GM13977 (cell line): ENCODE results near the gene NEK6.

Experiments
- DNase-seq: peaks from one replicate; pipeline ENCODE4 v3.0.0; 2012; ENCODE audit warnings: low spot score
- CTCF ChIP-seq: IDR thresholded peaks from 2 replicates; pipeline ENCODE4 v1.5.1; 2012; ENCODE audit warnings: mild to moderate bottlenecking, control low read depth; ENCODE audit not compliant: insufficient read depth; ENCODE audit errors: extremely low read depth, missing control alignments
- in situ Hi-C: fragments of 300-500 bp; cut with MboI; formaldehyde crosslinking; loops from one replicate; pipeline ENCODE4 v1.12.0; 2022; ENCODE audit warnings: low sequenced_read_pairs, low pct_unique_long_range_greater_than_20kb, mixed read lengths, inconsistent platforms; ENCODE audit not compliant: unreplicated experiment

The NEK6 gene

DNA sequence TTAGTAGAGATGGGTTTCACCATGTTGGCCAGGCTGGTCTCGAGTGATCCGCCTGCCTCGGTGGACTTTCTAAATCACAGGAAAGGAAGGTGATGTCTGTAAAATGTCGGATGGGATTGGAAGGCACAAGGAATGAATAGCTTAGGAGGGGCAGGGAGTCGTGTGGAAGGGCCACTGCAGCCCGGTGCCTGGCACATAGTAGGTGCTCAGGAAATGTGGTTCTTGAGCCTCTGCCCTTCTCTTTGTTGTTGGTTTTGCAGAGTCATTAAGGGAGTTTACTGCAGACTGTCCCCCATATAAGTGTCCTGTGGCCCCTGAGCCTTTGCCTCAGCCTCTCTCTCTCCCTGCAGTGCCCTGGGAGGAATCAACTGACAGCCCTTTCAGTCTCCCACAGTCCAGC is 11.8 kb downstream of the NEK6 start:
- in situ Hi-C loops, result no loop called here
- TF ChIP-seq CTCF, result no peak
- no peak for DNase-seq

DNA sequence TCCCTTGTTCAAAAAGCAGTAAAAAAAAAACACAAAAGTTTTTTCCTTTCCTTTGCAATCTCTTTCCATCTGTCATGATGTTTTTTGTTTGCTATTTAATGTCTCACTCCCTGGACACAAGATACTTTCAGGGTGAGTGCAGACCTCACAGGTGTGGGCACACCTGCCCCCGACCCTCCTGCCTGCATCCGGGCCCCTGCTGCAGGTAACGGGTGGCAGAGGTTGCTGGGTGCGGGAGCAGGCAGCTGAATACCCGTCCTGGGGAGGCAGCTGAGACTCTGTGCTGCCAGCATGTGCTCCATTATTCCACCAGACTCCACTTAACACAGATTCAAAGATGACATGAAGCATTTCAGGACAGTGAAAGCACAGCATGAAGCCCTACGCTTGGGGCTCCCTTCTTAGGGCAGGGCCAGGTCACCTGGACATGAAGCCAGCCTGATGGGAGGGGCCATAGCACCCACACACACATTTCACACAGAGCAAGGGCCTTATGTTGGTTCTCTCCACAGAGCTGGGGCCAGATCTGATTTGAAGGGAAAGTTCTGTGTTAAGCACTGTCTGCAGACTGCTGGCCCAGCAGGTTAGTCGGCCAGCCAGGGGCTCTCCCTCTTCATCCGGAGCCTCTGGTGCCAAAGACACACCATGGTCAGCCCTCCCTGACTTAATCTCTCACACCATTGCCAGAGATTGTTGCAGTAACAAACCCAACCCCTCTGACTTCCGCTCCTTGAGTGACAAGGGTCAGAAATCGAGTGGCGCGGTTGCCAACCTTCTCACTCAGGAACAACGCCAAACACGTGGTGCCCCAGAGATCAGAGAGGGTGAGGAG is 13.0 kb downstream of the NEK6 start:
- in situ Hi-C loops, result no loop called here
- DNase-seq, result no peak
- no peak for TF ChIP-seq CTCF

- no peak for TF ChIP-seq CTCF
Observed at GRCh38 chr9:124271660-124272059, 13.9 kb downstream of the NEK6 start.

GRCh38 chr9:124272118-124272517 is 14.4 kb downstream of the NEK6 start:
- in situ Hi-C loops, result no loop called here
- TF ChIP-seq CTCF, result no peak
- DNase-seq, result no peak

More at GRCh38 chr9:124271660-124272059, 13.9 kb downstream of the NEK6 start:
- in situ Hi-C loops, result no loop called here
- no peak for DNase-seq

DNA sequence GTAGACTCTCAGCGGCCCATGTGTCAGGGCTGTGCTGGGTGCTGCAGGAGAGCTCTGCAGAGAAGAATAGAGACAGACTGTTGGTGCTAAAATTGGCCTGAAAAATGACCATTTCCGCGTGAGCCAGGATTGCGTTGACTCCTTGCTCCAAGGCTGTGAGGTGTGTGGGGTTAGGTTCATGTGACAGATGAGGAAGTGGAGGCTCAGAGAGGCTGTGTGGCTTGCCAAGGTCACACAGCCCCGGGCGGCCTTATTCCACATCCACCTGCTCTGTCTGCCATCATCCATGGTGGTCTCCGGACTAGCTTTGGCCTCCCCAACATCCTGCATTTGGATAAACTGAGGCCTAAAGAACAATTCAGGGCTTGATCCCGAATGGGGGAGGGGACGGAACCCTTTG is 15.2 kb downstream of the NEK6 start:
- DNase-seq, result no peak
- in situ Hi-C loops, result no loop called here
- no peak for TF ChIP-seq CTCF

DNA sequence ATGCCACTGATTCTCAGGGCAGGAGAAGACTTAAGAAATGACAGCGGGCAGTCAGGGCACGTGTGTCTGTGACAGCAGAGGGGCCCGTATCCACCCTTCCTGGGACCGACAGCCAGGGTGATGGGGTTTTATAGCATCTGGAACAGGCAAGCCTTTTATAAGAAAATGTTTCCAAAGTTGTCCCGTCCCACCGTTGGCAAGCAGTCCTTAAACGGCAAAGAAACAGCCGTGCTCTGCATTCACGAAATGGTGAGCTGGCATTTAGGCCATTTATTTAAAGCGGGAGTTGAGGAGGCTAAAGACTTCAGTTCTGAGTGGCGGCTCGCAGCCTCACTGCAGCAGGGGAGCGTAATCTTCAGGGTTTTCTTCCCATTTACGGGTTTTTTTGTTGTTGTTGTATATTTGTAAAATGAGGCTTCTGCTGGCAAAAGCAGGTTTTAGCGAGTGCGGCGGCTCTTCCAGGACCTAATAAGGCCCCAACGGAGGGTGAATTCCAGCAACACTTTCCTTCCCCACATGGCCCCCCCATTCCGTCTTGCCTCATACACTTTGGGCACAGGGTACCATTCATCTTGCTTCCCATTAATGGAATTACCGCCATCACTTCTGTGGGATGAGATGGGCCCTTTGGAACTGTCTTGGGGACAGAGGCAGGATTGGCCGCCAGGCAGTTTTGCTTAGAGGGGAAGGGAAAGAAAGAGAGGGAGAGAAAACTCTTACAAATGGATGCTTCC is 15.8 kb downstream of the NEK6 start:
- in situ Hi-C loops, result no loop called here
- TF ChIP-seq CTCF, result no peak
- no peak for DNase-seq
